SK-N-SH treated with all-trans-retinoic acid at 6 μM for 48 hours (cell line): ENCODE results near the gene LY86.

Experiments
- ARNTL ChIP-seq: fragments of 450-650 bp; formaldehyde crosslinking; IDR thresholded peaks from 2 replicates; pipeline ENCODE4 v1.5.0; 2020; ENCODE audit warnings: low read depth, mild to moderate bottlenecking, moderate library complexity, borderline replicate concordance
- CSDC2 ChIP-seq: fragments of 250-450 bp; sonication (Bioruptor Pico); IDR thresholded peaks from 2 replicates; pipeline ENCODE4 v1.5.0; 2020; ENCODE audit warnings: mild to moderate bottlenecking, moderate library complexity
- CSRNP3 ChIP-seq: fragments of 250-450 bp; sonication (Bioruptor Pico); IDR thresholded peaks from 2 replicates; pipeline ENCODE4 v1.5.1; 2021; ENCODE audit warnings: mild to moderate bottlenecking, moderate library complexity
- ESRRG ChIP-seq: fragments of 250-450 bp; sonication (Bioruptor Pico); IDR thresholded peaks from 2 replicates; pipeline ENCODE4 v1.6.1; 2021; ENCODE audit warnings: mild to moderate bottlenecking
- ISL1 ChIP-seq: fragments of 250-450 bp; sonication (Bioruptor Pico); IDR thresholded peaks from 2 replicates; pipeline ENCODE4 v2.1.2; 2022; ENCODE audit warnings: mild to moderate bottlenecking, moderate library complexity
- PATZ1 ChIP-seq: fragments of 250-450 bp; sonication (Bioruptor Pico); IDR thresholded peaks from 2 replicates; pipeline ENCODE4 v1.8.0; 2020; ENCODE audit warnings: mild to moderate bottlenecking, moderate library complexity, borderline replicate concordance
- TOX ChIP-seq: fragments of 250-450 bp; sonication (Bioruptor Pico); IDR thresholded peaks from 2 replicates; pipeline ENCODE4 v1.8.0; 2021; ENCODE audit warnings: mild to moderate bottlenecking, moderate library complexity, borderline replicate concordance
- ZC3H10 ChIP-seq: fragments of 250-450 bp; sonication (Bioruptor Pico); IDR thresholded peaks from 2 replicates; pipeline ENCODE4 v1.5.1; 2021; ENCODE audit warnings: mild to moderate bottlenecking, moderate library complexity
- ZFP3 ChIP-seq: fragments of 250-450 bp; sonication (Bioruptor Pico); IDR thresholded peaks from 2 replicates; pipeline ENCODE4 v1.5.0; 2020; ENCODE audit warnings: mild to moderate bottlenecking, moderate library complexity
- ZFP30 ChIP-seq: fragments of 450-650 bp; formaldehyde crosslinking; IDR thresholded peaks from 2 replicates; pipeline ENCODE4 v1.5.0; 2022; ENCODE audit warnings: mild to moderate bottlenecking, moderate library complexity
- ZNF70 ChIP-seq: fragments of 450-650 bp; formaldehyde crosslinking; IDR thresholded peaks from 2 replicates; pipeline ENCODE4 v1.5.0; 2020; ENCODE audit warnings: mild to moderate bottlenecking, moderate library complexity
- ZNF8 ChIP-seq: fragments of 450-650 bp; formaldehyde crosslinking; IDR thresholded peaks from 2 replicates; pipeline ENCODE4 v1.5.0; 2020; ENCODE audit warnings: mild to moderate bottlenecking, moderate library complexity

GRCh38 chr6:6697620-6698019 is 109.1 kb downstream of the LY86 start:
- TF ChIP-seq ZNF8 (CRISPR knock-in tag) (no peak), PATZ1 (no peak), TOX (CRISPR knock-in tag) (no peak), ZFP30 (CRISPR knock-in tag) (no peak), ISL1 (CRISPR knock-in tag) (no peak), CSDC2 (CRISPR knock-in tag) (no peak), ZFP3 (CRISPR knock-in tag) (no peak), ARNTL (CRISPR knock-in tag) (no peak), ZC3H10 (CRISPR knock-in tag) (no peak), ZNF70 (CRISPR knock-in tag) (no peak), ESRRG (CRISPR knock-in tag) (no peak), CSRNP3 (CRISPR knock-in tag) (no peak)
